ENCODE results near the gene PDZK1IP1. TPM values are rescaled to one million over a fixed set of nuclear protein-coding genes. Genes with fewer than 3 reads are reported as not detected.

The PDZK1IP1 gene
- total and polyA plus RNA-seq, 11 donors = 0.56 to 7.1 TPM; not detected in 9

DNA sequence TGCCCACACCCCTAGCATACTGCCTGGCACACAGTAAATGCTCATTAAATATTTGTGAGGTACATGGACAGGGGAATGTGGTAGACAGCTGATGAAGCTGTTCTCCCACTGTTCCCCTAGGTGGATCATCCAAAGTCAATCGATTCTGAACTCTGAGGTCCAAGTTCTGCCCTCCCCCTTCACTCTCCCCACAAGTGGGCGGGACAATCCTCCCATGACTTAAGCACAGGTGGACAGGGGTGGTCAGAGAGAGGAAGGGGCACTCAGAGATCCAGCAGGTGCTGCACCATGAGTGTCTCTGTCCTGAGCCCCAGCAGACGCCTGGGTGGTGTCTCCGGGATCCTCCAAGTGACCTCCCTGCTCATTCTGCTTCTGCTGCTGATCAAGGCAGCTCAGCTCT is 52.6 kb downstream of the PDZK1IP1 start, which contains the start of gene CYP4A22:
Gene CYP4A22, plus strand, starts transcription at position 244 of the 400 bp plus-strand sequence. Its CDS starts 45 bp downstream, at position 289.
- Histone ChIP-seq H3K27ac (no peak within 1 kb of the TSS), H3K4me3 (no peak within 1 kb of the TSS), H3K36me3 (no peaks in the 10 kb centered on the region), H3K4me1 (no peaks in the 10 kb centered on the region), H3K9me3 (peaks cover 0 to 5% (median 0%) of the 10 kb centered on the region in 12 donors), H3K27me3 (no peaks in the 10 kb centered on the region)
- 62 to 86% (median 79%) methylated on average over 2 to 4 of the region's 4 CpGs for WGBS, 4 donors
- ATAC-seq = no peak
- no peak for DNase-seq
- no peak for TF ChIP-seq POLR2A (IDR thresholded peaks at IDR 0.05)
- intact Hi-C loops (cut with DNase I) = no loop called here

Other genes with a start within 250 kb of the PDZK1IP1 start
- under 1 TPM in 1 of 9 donors, not detected in 8; 0.18 TPM for gene CYP4A11, start 248.6 kb downstream of the PDZK1IP1 start, total RNA-seq
- under 1 TPM in 1 of 2 donors, not detected in 1; 0.06 TPM for gene CYP4A11, start 248.6 kb downstream of the PDZK1IP1 start, polyA plus RNA-seq
- 1 to 10 TPM in 5 of 9 donors, under 1 TPM in 4; 0.81 to 4.2 (median 1.6) TPM for gene CYP4X1, start 166.4 kb downstream of the PDZK1IP1 start, total RNA-seq
- gene CYP4X1, start 166.4 kb downstream of the PDZK1IP1 start, polyA plus RNA-seq = 1 to 10 TPM; 1.3 to 2.2 TPM
- under 1 TPM in 7 of 9 donors, not detected in 2; 0.14 to 0.79 (median 0.31) TPM for gene CYP4Z1, start 122.8 kb downstream of the PDZK1IP1 start, total RNA-seq
- under 1 TPM; 0.04 to 0.61 TPM for gene CYP4Z1, start 122.8 kb downstream of the PDZK1IP1 start, polyA plus RNA-seq
- under 1 TPM in 1 of 9 donors, not detected in 8; 0.75 TPM for gene CYP4A22, start 52.6 kb downstream of the PDZK1IP1 start, total RNA-seq
- gene CYP4A22, start 52.6 kb downstream of the PDZK1IP1 start, polyA plus RNA-seq = under 1 TPM in 1 of 2 donors, not detected in 1; 0.08 TPM
- gene TAL1, start 42.2 kb upstream of the PDZK1IP1 start, total RNA-seq = 1 to 10 TPM; 1.8 to 3.9 (median 3.4) TPM
- 1 to 10 TPM; 2.7 to 2.9 TPM for gene TAL1, start 42.2 kb upstream of the PDZK1IP1 start, polyA plus RNA-seq
- gene STIL, start 124.1 kb upstream of the PDZK1IP1 start, total RNA-seq = 1 to 10 TPM in 2 of 9 donors, under 1 TPM in 7; 0.30 to 3.1 (median 0.81) TPM
- under 1 TPM; 0.19 to 0.30 TPM for gene STIL, start 124.1 kb upstream of the PDZK1IP1 start, polyA plus RNA-seq
- 10 to 100 TPM; 42.3 to 88.7 (median 73.0) TPM for gene CMPK1, start 143.8 kb upstream of the PDZK1IP1 start, total RNA-seq
- 10 to 100 TPM; 37.0 to 68.4 TPM for gene CMPK1, start 143.8 kb upstream of the PDZK1IP1 start, polyA plus RNA-seq
- gene FOXE3, start 226.2 kb upstream of the PDZK1IP1 start, total RNA-seq = not detected
- not detected for gene FOXE3, start 226.2 kb upstream of the PDZK1IP1 start, polyA plus RNA-seq
- under 1 TPM in 5 of 9 donors, not detected in 4; 0.05 to 0.14 (median 0.12) TPM for gene FOXD2, start 248.0 kb upstream of the PDZK1IP1 start, total RNA-seq
- under 1 TPM; 0.01 to 0.04 TPM for gene FOXD2, start 248.0 kb upstream of the PDZK1IP1 start, polyA plus RNA-seq

Measured in heart left ventricle (tissue), 16 donors.